ENCODE measurements around the gene VPS39. TPM values are rescaled to one million over a fixed set of nuclear protein-coding genes. Genes with fewer than 3 reads are reported as not detected.

Gene VPS39
- total and polyA plus RNA-seq, 2 of the 8 experiments (the other 6 are each of a cell fraction or from before 2014, with no cell fraction given), result 34.4 to 36.6 TPM

DNA sequence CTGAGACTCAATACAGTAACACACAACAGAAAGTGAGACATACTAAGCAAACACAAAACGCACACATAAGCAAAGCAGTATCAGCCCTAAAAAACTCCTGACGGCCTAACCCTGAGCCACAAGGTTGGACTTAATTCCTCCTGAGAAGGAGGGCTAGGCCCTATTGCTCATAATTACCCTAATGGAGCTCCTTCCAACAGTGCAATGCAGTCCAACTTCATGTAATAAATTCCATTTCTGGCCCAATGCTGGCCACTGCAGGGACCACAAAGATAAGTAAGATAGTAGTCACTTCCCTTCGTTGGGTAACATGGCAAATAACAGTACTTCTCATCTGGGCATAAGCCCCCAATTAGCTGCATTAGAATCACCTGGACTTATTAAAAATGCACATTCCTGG is 4.2 kb downstream of the VPS39 start (continued):
- TF ChIP-seq, protein P1, sequence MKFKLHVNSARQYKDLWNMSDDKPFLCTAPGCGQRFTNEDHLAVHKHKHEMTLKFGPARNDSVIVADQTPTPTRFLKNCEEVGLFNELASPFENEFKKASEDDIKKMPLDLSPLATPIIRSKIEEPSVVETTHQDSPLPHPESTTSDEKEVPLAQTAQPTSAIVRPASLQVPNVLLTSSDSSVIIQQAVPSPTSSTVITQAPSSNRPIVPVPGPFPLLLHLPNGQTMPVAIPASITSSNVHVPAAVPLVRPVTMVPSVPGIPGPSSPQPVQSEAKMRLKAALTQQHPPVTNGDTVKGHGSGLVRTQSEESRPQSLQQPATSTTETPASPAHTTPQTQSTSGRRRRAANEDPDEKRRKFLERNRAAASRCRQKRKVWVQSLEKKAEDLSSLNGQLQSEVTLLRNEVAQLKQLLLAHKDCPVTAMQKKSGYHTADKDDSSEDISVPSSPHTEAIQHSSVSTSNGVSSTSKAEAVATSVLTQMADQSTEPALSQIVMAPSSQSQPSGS (IDR thresholded peaks at IDR 0.05; ENCODE audit: low read length), result no peak
- TF ChIP-seq GTF2F1 (IDR thresholded peaks at IDR 0.05; ENCODE audit: borderline replicate concordance, low read depth, low read length) (no peak), SRF (IDR thresholded peaks at IDR 0.05; ENCODE audit: low read depth, low read length) (no peak), EGR1 (IDR thresholded peaks at IDR 0.05; ENCODE audit: borderline replicate concordance, low read depth, low read length) (no peak), CHD1 (IDR thresholded peaks at IDR 0.05; ENCODE audit: low read depth, low read length) (no peak), ZNF274 (IDR thresholded peaks at IDR 0.05; ENCODE audit: borderline replicate concordance, extremely low read depth, low read length) (no peak), JUND (IDR thresholded peaks at IDR 0.05; ENCODE audit: low read length) (no peak)
- TF ChIP-seq, protein P2, sequence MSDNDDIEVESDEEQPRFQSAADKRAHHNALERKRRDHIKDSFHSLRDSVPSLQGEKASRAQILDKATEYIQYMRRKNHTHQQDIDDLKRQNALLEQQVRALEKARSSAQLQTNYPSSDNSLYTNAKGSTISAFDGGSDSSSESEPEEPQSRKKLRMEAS (IDR thresholded peaks at IDR 0.05), result no peak
